ENCODE results near the gene NGEF. TPM values are rescaled to one million over a fixed set of nuclear protein-coding genes. Genes with fewer than 3 reads are reported as not detected.

NGEF gene
- total RNA-seq, 1 experiment from 2014 or later = 2.7 TPM

DNA sequence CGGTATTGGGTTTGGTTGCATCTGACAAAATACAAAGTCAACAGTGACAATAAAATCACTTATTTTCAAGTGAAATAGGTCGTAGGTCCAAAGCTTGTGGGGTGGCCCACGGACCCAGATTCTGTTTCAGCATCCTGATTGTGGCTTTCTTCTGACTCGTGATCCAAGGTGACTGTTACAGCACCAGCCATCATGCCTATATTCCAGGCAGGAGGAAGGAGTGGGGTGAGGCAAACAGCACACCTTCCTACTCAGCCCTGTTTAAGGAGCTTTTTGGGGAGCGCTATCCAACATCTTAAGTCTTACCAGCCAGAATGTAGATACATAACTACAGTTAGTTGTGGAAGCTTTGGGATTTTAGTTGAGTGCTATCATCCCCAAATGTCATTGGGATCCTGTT, 151.7 kb downstream of the NGEF start:
- ChIA-PET POLR2A (no interaction called here), CTCF (interaction anchor here (0.6 to 1.0 kb wide), 3 partner anchors 9 to 389 kb away, joined by 3 to 4 read pairs (median 3); no protein-coding TSS in a partner anchor)
- Mint-ChIP-seq H3K36me3 (ENCODE audit: insufficient read depth, unreplicated experiment) (peaks cover 61% of the 10 kb centered on the region), H3K9me3 (ENCODE audit: unreplicated experiment) (no peaks in the 10 kb centered on the region), H3K27ac (ENCODE audit: low read depth, unreplicated experiment) (no peak overlapping the region), H3K4me3 (ENCODE audit: unreplicated experiment) (no peak overlapping the region), H3K27me3 (ENCODE audit: insufficient read depth, unreplicated experiment) (no peaks in the 10 kb centered on the region), H3K4me1 (ENCODE audit: insufficient read depth, unreplicated experiment) (peaks cover 10% of the 10 kb centered on the region)
- no peak for TF ChIP-seq CTCF (IDR thresholded peaks at IDR 0.05; ENCODE audit: unreplicated experiment)
- intact Hi-C loops (cut with micrococcal nuclease) = no loop called here
- no TSS peak for BruUV-seq (replicated peaks)
- no peak for DNase-seq (ENCODE audit: unreplicated experiment)

DNA sequence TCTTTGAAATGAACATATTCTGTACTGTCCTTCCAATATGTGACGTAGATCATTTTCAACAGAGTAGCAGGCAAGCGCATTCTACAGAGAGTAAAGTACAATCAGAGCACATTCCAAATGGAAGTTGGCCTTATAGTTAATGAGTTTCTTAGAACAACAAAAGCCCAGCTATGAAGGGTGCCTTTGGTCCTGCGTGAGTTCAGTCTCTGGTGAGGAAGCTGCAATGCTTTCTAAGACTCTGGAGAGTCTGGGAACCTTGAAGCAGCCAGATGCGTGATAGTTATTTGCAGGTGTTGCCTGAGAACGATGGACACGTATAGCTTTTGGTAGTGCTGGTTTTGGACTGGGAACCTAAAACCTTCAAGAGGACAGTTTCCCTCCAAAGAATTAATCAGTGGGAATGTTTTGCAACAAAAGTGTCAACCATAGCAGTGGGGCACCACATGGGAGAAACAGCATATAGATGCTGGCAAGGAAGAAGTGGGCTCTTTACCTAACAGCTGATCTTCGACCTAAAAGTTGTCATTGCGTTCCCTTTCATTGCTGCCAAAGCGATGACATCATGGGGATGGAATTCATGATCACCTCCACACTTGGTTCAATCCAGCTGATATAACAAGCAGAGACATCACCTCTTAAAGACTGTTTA, 152.3 kb downstream of the NGEF start:
- POLR2A ChIA-PET = no interaction called here
- Mint-ChIP-seq H3K27me3 (ENCODE audit: insufficient read depth, unreplicated experiment) (no peaks in the 10 kb centered on the region), H3K36me3 (ENCODE audit: insufficient read depth, unreplicated experiment) (peaks cover 67% of the 10 kb centered on the region), H3K4me3 (ENCODE audit: unreplicated experiment) (no peak overlapping the region), H3K9me3 (ENCODE audit: unreplicated experiment) (no peaks in the 10 kb centered on the region), H3K4me1 (ENCODE audit: insufficient read depth, unreplicated experiment) (peaks cover 13% of the 10 kb centered on the region), H3K27ac (ENCODE audit: low read depth, unreplicated experiment) (no peak overlapping the region)
- TF ChIP-seq CTCF (IDR thresholded peaks at IDR 0.05; ENCODE audit: unreplicated experiment) = no peak
- no peak for DNase-seq (ENCODE audit: unreplicated experiment)
- CTCF ChIA-PET = interaction anchor here (0.7 to 1.0 kb wide), 2 partner anchors 8 to 21 kb away, joined by 4 read pairs; no protein-coding TSS in a partner anchor
- intact Hi-C loops (cut with micrococcal nuclease) = no loop called here
- no TSS peak for BruUV-seq (replicated peaks)

GRCh38 chr2:232859385-232859916, 153.6 kb downstream of the NGEF start:
- CTCF ChIA-PET = interaction anchor here (0.6 to 1.2 kb wide), 4 partner anchors 170 to 313 kb away, joined by 3 to 4 read pairs (median 3); no protein-coding TSS in a partner anchor
- TF ChIP-seq CTCF (IDR thresholded peaks at IDR 0.05; ENCODE audit: unreplicated experiment) = no peak
- Mint-ChIP-seq H3K9me3 (ENCODE audit: unreplicated experiment) (no peaks in the 10 kb centered on the region), H3K4me3 (ENCODE audit: unreplicated experiment) (no peak overlapping the region), H3K27me3 (ENCODE audit: insufficient read depth, unreplicated experiment) (no peaks in the 10 kb centered on the region), H3K36me3 (ENCODE audit: insufficient read depth, unreplicated experiment) (peaks cover 77% of the 10 kb centered on the region), H3K4me1 (ENCODE audit: insufficient read depth, unreplicated experiment) (peaks cover 13% of the 10 kb centered on the region), H3K27ac (ENCODE audit: low read depth, unreplicated experiment) (no peak overlapping the region)
- intact Hi-C loops (cut with micrococcal nuclease) = no loop called here
- DNase-seq (ENCODE audit: unreplicated experiment) = no peak
- POLR2A ChIA-PET = no interaction called here
- no TSS peak for BruUV-seq (replicated peaks)

DNA sequence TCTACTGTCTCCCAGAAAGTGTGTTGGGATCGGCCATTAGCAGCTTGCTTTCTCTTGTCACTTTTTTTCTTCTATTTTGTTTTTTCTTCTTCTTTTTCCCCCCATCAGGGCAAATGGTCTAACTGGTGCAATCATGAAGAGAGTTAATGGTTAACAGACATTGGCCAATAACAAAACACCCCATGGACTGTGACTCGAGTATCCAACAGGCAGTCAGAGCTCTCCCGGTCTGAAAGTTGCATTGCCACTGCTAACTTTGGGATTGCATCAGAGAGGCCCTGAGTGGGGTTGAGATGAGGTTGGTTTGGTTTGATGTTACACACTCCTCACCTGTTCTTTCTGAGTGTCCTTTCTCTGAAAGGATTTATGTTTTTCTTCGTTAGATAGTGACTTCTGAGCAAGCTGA, 155.9 kb downstream of the NGEF start:
- ChIA-PET POLR2A (interaction anchor here (0.7 to 1.0 kb wide), 2 partner anchors 173 to 393 kb away, joined by 3 to 7 read pairs; no protein-coding TSS in a partner anchor), CTCF (interaction anchor here (1.1 to 1.8 kb wide), 2 partner anchors 197 to 394 kb away, joined by 3 read pairs; partner anchors contain the start of gene ATG16L1)
- no peak for TF ChIP-seq CTCF (IDR thresholded peaks at IDR 0.05; ENCODE audit: unreplicated experiment)
- H3K4me1 Mint-ChIP-seq (ENCODE audit: insufficient read depth, unreplicated experiment) = peaks cover 21% of the 10 kb centered on the region
- peaks cover 82% of the 10 kb centered on the region for H3K36me3 Mint-ChIP-seq (ENCODE audit: insufficient read depth, unreplicated experiment)
- H3K27ac Mint-ChIP-seq (ENCODE audit: low read depth, unreplicated experiment) = peak overlapping the region; percentile 67
- no peak overlapping the region for H3K4me3 Mint-ChIP-seq (ENCODE audit: unreplicated experiment)
- intact Hi-C loops (cut with micrococcal nuclease) = no loop called here
- DNase-seq (ENCODE audit: unreplicated experiment) = peak; percentile 11
- TSS peak; percentile 50 for BruUV-seq (replicated peaks)
- H3K9me3 Mint-ChIP-seq (ENCODE audit: unreplicated experiment) = no peaks in the 10 kb centered on the region
- H3K27me3 Mint-ChIP-seq (ENCODE audit: insufficient read depth, unreplicated experiment) = no peaks in the 10 kb centered on the region

Measured in MCF 10A (cell line).